ENCODE measurements around the gene TBC1D30.

GRCh38 chr12:64821116-64821630 is 3.3 kb upstream of the TBC1D30 start:
- TF ChIP-seq CTCF (IDR thresholded peaks at IDR 0.05; ENCODE audit: low read depth, low read length, missing input control) (no peak), ATF3 (IDR thresholded peaks at IDR 0.05) (no peak), EGR1 (IDR thresholded peaks at IDR 0.05; ENCODE audit: low read depth in 2 of 2) (no peak)
